ENCODE results near the gene DLG1. TPM values are rescaled to one million over a fixed set of nuclear protein-coding genes. Genes with fewer than 3 reads are reported as not detected.
A peak's percentile ranks its signal among the peaks of the same experiment; 100 is the strongest.

DLG1 gene
- total and polyA plus RNA-seq, 4 experiments from 2014 or later: 21.4 to 92.1 (median 61.2) TPM

- ChIA-PET CTCF (ENCODE audit: partially characterized antibody) (interaction anchor here (0.6 to 1.4 kb wide), 4 partner anchors 17 to 250 kb away, joined by 3 to 5 read pairs (median 3); no protein-coding TSS in a partner anchor), POLR2A (ENCODE audit: partially characterized antibody) (no interaction called here)
- DNase-seq: no peak
- H3K27me3 Mint-ChIP-seq: no peaks in the 10 kb centered on the region
- Histone ChIP-seq H3K27ac (ENCODE audit: low read depth, low read length) (no peak overlapping the region), H3K4me3 (ENCODE audit: low read length in 2 of 2) (no peak overlapping the region), H3K27me3 (ENCODE audit: insufficient read depth, low read length) (no peaks in the 10 kb centered on the region), H3K4me1 (ENCODE audit: insufficient read depth, low read length) (peaks cover 39% of the 10 kb centered on the region), H3K9me3 (ENCODE audit: control insufficient read depth in 1 of 2, low read length in 2 of 2) (no peaks in the 10 kb centered on the region), H3K36me3 (ENCODE audit: insufficient read depth, low read length) (no peaks in the 10 kb centered on the region)
- H3K4me3 Mint-ChIP-seq: peak overlapping the region in 1 of 8 donors; percentile 26
- no peaks in the 10 kb centered on the region for H3K9me3 Mint-ChIP-seq
- peaks cover 4 to 7% of the 10 kb centered on the region in 2 donors for H3K36me3 Mint-ChIP-seq
- H3K27ac Mint-ChIP-seq: peak overlapping the region in 3 of 7 donors; percentile 4 to 70 (median 47)
- H3K4me1 Mint-ChIP-seq: peaks cover 27 to 63% (median 49%) of the 10 kb centered on the region in 4 donors
- intact Hi-C loops (cut with micrococcal nuclease): no loop called here
Observed at GRCh38 chr3:197261164-197261509, 37.3 kb downstream of the DLG1 start.

- Histone ChIP-seq H3K27me3 (ENCODE audit: insufficient read depth, low read length) (no peaks in the 10 kb centered on the region), H3K9me3 (ENCODE audit: control insufficient read depth in 1 of 2, low read length in 2 of 2) (no peaks in the 10 kb centered on the region), H3K4me3 (ENCODE audit: low read length in 2 of 2) (no peak overlapping the region), H3K27ac (ENCODE audit: low read depth, low read length) (no peak overlapping the region), H3K36me3 (ENCODE audit: insufficient read depth, low read length) (no peaks in the 10 kb centered on the region), H3K4me1 (ENCODE audit: insufficient read depth, low read length) (peaks cover 38% of the 10 kb centered on the region)
- DNase-seq: no peak
- no peaks in the 10 kb centered on the region for H3K27me3 Mint-ChIP-seq
- intact Hi-C loops (cut with micrococcal nuclease): no loop called here
- H3K36me3 Mint-ChIP-seq: peaks cover 4 to 7% of the 10 kb centered on the region in 2 donors
- ChIA-PET CTCF (ENCODE audit: partially characterized antibody) (interaction anchor here (0.6 to 1.4 kb wide), 5 partner anchors 18 to 251 kb away, joined by 3 to 5 read pairs (median 3); no protein-coding TSS in a partner anchor), POLR2A (ENCODE audit: partially characterized antibody) (interaction anchor here (0.6 kb wide), 1 partner anchor 38 kb away, joined by 3 read pairs; the partner anchor contains the start of gene DLG1)
- H3K4me1 Mint-ChIP-seq: peaks cover 26 to 63% (median 46%) of the 10 kb centered on the region in 4 donors
- peak overlapping the region in 5 of 7 donors; percentile 5 to 75 (median 70) for H3K27ac Mint-ChIP-seq
- no peaks in the 10 kb centered on the region for H3K9me3 Mint-ChIP-seq
- H3K4me3 Mint-ChIP-seq: peak overlapping the region in 1 of 8 donors; percentile 26
Observed at GRCh38 chr3:197260491-197261163, 37.8 kb downstream of the DLG1 start.

- Mint-ChIP-seq H3K4me1 (peaks cover 29 to 58% (median 48%) of the 10 kb centered on the region in 4 donors), H3K27ac (peak overlapping the region in 2 of 7 donors; percentile 0 to 66), H3K27me3 (no peaks in the 10 kb centered on the region), H3K4me3 (no peak overlapping the region), H3K9me3 (no peaks in the 10 kb centered on the region), H3K36me3 (peaks cover 0 to 5% of the 10 kb centered on the region in 2 donors)
- Histone ChIP-seq H3K36me3 (ENCODE audit: insufficient read depth, low read length) (no peaks in the 10 kb centered on the region), H3K27me3 (ENCODE audit: insufficient read depth, low read length) (no peaks in the 10 kb centered on the region), H3K27ac (ENCODE audit: low read depth, low read length) (no peak overlapping the region), H3K4me3 (ENCODE audit: low read length in 2 of 2) (no peak overlapping the region), H3K4me1 (ENCODE audit: insufficient read depth, low read length) (peaks cover 38% of the 10 kb centered on the region), H3K9me3 (ENCODE audit: control insufficient read depth in 1 of 2, low read length in 2 of 2) (no peaks in the 10 kb centered on the region)
- ChIA-PET CTCF (ENCODE audit: partially characterized antibody) (interaction anchor here (3.7 to 4.3 kb wide), 2 partner anchors 9 to 251 kb away, joined by 21 to 69 read pairs; no protein-coding TSS in a partner anchor), POLR2A (ENCODE audit: partially characterized antibody) (no interaction called here)
- intact Hi-C loops (cut with micrococcal nuclease): no loop called here
- no peak for DNase-seq
Observed at GRCh38 chr3:197259096-197259495, 39.3 kb downstream of the DLG1 start.

- Histone ChIP-seq H3K9me3 (ENCODE audit: control insufficient read depth in 1 of 2, low read length in 2 of 2) (no peaks in the 10 kb centered on the region), H3K36me3 (ENCODE audit: insufficient read depth, low read length) (no peaks in the 10 kb centered on the region), H3K27ac (ENCODE audit: low read depth, low read length) (no peak overlapping the region), H3K4me1 (ENCODE audit: insufficient read depth, low read length) (peaks cover 45% of the 10 kb centered on the region), H3K27me3 (ENCODE audit: insufficient read depth, low read length) (no peaks in the 10 kb centered on the region), H3K4me3 (ENCODE audit: low read length in 2 of 2) (no peak overlapping the region)
- no peak overlapping the region for H3K4me3 Mint-ChIP-seq
- H3K9me3 Mint-ChIP-seq: no peaks in the 10 kb centered on the region
- POLR2A ChIA-PET (ENCODE audit: partially characterized antibody): no interaction called here
- peaks cover 36 to 64% (median 55%) of the 10 kb centered on the region in 4 donors for H3K4me1 Mint-ChIP-seq
- no peaks in the 10 kb centered on the region for H3K27me3 Mint-ChIP-seq
- peaks cover 0 to 5% of the 10 kb centered on the region in 2 donors for H3K36me3 Mint-ChIP-seq
- H3K27ac Mint-ChIP-seq: peak overlapping the region in 4 of 7 donors; percentile 2 to 48 (median 18)
- intact Hi-C loops (cut with micrococcal nuclease): no loop called here
- no peak for DNase-seq
- CTCF ChIA-PET (ENCODE audit: partially characterized antibody): interaction anchor here (0.5 to 4.3 kb wide), 8 partner anchors 10 to 252 kb away, joined by 3 to 69 read pairs (median 6); no protein-coding TSS in a partner anchor
Observed at GRCh38 chr3:197258168-197258755, 40.1 kb downstream of the DLG1 start.

GRCh38 chr3:197257711-197258110 is 40.7 kb downstream of the DLG1 start:
- intact Hi-C loops (cut with micrococcal nuclease): loop anchor here (1.0 kb wide), 2 partner anchors 197 to 253 kb away; no protein-coding TSS in a partner anchor
- no peaks in the 10 kb centered on the region for H3K9me3 Mint-ChIP-seq
- H3K4me3 Mint-ChIP-seq: no peak overlapping the region
- H3K36me3 Mint-ChIP-seq: peaks cover 0 to 1% of the 10 kb centered on the region in 2 donors
- Histone ChIP-seq H3K4me1 (ENCODE audit: insufficient read depth, low read length) (peaks cover 47% of the 10 kb centered on the region), H3K27ac (ENCODE audit: low read depth, low read length) (no peak overlapping the region), H3K27me3 (ENCODE audit: insufficient read depth, low read length) (no peaks in the 10 kb centered on the region), H3K36me3 (ENCODE audit: insufficient read depth, low read length) (no peaks in the 10 kb centered on the region), H3K4me3 (ENCODE audit: low read length in 2 of 2) (no peak overlapping the region), H3K9me3 (ENCODE audit: control insufficient read depth in 1 of 2, low read length in 2 of 2) (no peaks in the 10 kb centered on the region)
- H3K27me3 Mint-ChIP-seq: no peaks in the 10 kb centered on the region
- no peak for DNase-seq
- peaks cover 34 to 65% (median 55%) of the 10 kb centered on the region in 4 donors for H3K4me1 Mint-ChIP-seq
- ChIA-PET CTCF (ENCODE audit: partially characterized antibody) (interaction anchor here (0.9 to 4.3 kb wide), 18 partner anchors 10 to 270 kb away, joined by 3 to 69 read pairs (median 4); no protein-coding TSS in a partner anchor), POLR2A (ENCODE audit: partially characterized antibody) (no interaction called here)
- H3K27ac Mint-ChIP-seq: peak overlapping the region in 2 of 7 donors; percentile 2 to 48

GRCh38 chr3:197256836-197257444 is 41.5 kb downstream of the DLG1 start:
- Mint-ChIP-seq H3K27ac (peak overlapping the region in 1 of 7 donors; percentile 42), H3K4me1 (peaks cover 36 to 65% (median 55%) of the 10 kb centered on the region in 4 donors), H3K27me3 (no peaks in the 10 kb centered on the region), H3K9me3 (no peaks in the 10 kb centered on the region), H3K36me3 (peaks cover under 1 to 6% of the 10 kb centered on the region in 2 donors), H3K4me3 (no peak overlapping the region)
- ChIA-PET CTCF (ENCODE audit: partially characterized antibody) (interaction anchor here (0.9 to 4.3 kb wide), 22 partner anchors 8 to 271 kb away, joined by 3 to 69 read pairs (median 4); no protein-coding TSS in a partner anchor), POLR2A (ENCODE audit: partially characterized antibody) (no interaction called here)
- H3K4me3 ChIP-seq (ENCODE audit: low read length in 2 of 2): no peak overlapping the region
- no peaks in the 10 kb centered on the region for H3K9me3 ChIP-seq (ENCODE audit: control insufficient read depth in 1 of 2, low read length in 2 of 2)
- H3K4me1 ChIP-seq (ENCODE audit: insufficient read depth, low read length): peaks cover 41% of the 10 kb centered on the region
- intact Hi-C loops (cut with micrococcal nuclease): loop anchor here (1.0 kb wide), 2 partner anchors 197 to 253 kb away; no protein-coding TSS in a partner anchor
- no peak overlapping the region for H3K27ac ChIP-seq (ENCODE audit: low read depth, low read length)
- H3K27me3 ChIP-seq (ENCODE audit: insufficient read depth, low read length): no peaks in the 10 kb centered on the region
- peak in 4 of 5 donors; percentile 37 to 48 (median 42) for DNase-seq
- no peaks in the 10 kb centered on the region for H3K36me3 ChIP-seq (ENCODE audit: insufficient read depth, low read length)

Measured in CD4-positive, alpha-beta memory T cell (primary cell).